HL-60/S4 treated with retinoic acid at 250 ng/mL for 4 days and 3 days (cell line): ENCODE results near the gene GPC6.

Experiments used
- in situ Hi-C: fragments of 300-500 bp; cut with MboI; formaldehyde crosslinking; loops from 2 replicates; pipeline ENCODE4 v1.7.0; 2022; ENCODE audit warnings: low sequenced_read_pairs

GPC6 gene

GRCh38 chr13:93955904-93956303, 729.3 kb downstream of the GPC6 start:
- in situ Hi-C loops, result no loop called here

GRCh38 chr13:93956426-93956825, 729.8 kb downstream of the GPC6 start:
- in situ Hi-C loops, result no loop called here

- in situ Hi-C loops, result no loop called here
These were observed 730.8 kb downstream of the GPC6 start for GRCh38 chr13:93957371-93957770.

GRCh38 chr13:93959796-93960533, 733.4 kb downstream of the GPC6 start:
- in situ Hi-C loops, result no loop called here

GRCh38 chr13:93963266-93964145, 736.9 kb downstream of the GPC6 start:
- in situ Hi-C loops, result no loop called here

GRCh38 chr13:93964146-93964512, 737.5 kb downstream of the GPC6 start:
- in situ Hi-C loops, result no loop called here

- in situ Hi-C loops, result no loop called here
These were observed 739.0 kb downstream of the GPC6 start for GRCh38 chr13:93965587-93965986.

GRCh38 chr13:93966267-93966936, 739.8 kb downstream of the GPC6 start:
- in situ Hi-C loops, result no loop called here

GRCh38 chr13:93967286-93967685, 740.7 kb downstream of the GPC6 start:
- in situ Hi-C loops, result no loop called here

GRCh38 chr13:93975242-93975641, 748.6 kb downstream of the GPC6 start:
- in situ Hi-C loops, result no loop called here

GRCh38 chr13:93976528-93976927, 749.9 kb downstream of the GPC6 start:
- in situ Hi-C loops, result no loop called here

GRCh38 chr13:93977986-93978385, 751.4 kb downstream of the GPC6 start:
- in situ Hi-C loops, result no loop called here

- in situ Hi-C loops, result no loop called here
These were observed 754.9 kb downstream of the GPC6 start for GRCh38 chr13:93981426-93981977.

GRCh38 chr13:93982179-93982918, 755.7 kb downstream of the GPC6 start:
- in situ Hi-C loops, result no loop called here

- in situ Hi-C loops, result no loop called here
These were observed 757.4 kb downstream of the GPC6 start for GRCh38 chr13:93984052-93984451.

GRCh38 chr13:93984876-93985275, 758.3 kb downstream of the GPC6 start:
- in situ Hi-C loops, result no loop called here

- in situ Hi-C loops, result no loop called here
These were observed 760.9 kb downstream of the GPC6 start for GRCh38 chr13:93987458-93987857.

GRCh38 chr13:93991569-93991968, 765.0 kb downstream of the GPC6 start:
- in situ Hi-C loops, result no loop called here

- in situ Hi-C loops, result no loop called here
These were observed 769.9 kb downstream of the GPC6 start for GRCh38 chr13:93996481-93996880.

- in situ Hi-C loops, result no loop called here
These were observed 779.7 kb downstream of the GPC6 start for GRCh38 chr13:94006296-94006695.

GRCh38 chr13:94007072-94007471, 780.5 kb downstream of the GPC6 start:
- in situ Hi-C loops, result no loop called here
